RWPE1 (cell line): Measurements from ENCODE around the gene IST1.

ENCODE experiments used
- CTCF ChIA-PET: fragments of 350-600 bp; sonication (Branson Sonifier 250); formaldehyde crosslinking; extraction: SDS; loops from one replicate; lab custom pipeline; 2021; lab: Yijun Ruan, JAX
- POLR2A ChIA-PET: fragments of 400-600 bp; formaldehyde crosslinking; extraction: SDS; loops from one replicate; lab custom pipeline; 2020; ENCODE audit warnings: antibody characterized with exemption; ENCODE audit not compliant: low non-redundant PET; lab: Yijun Ruan, JAX
- DNase-seq: peaks from one replicate; pipeline ENCODE4 v3.0.0; 2012; ENCODE audit warnings: low spot score
- H3K27ac ChIP-seq: fragments of 450-650 bp; 2 replicates; pipeline ENCODE4 v1.5.1; 2017
- CTCF ChIP-seq: fragments of 450-650 bp; conservative IDR thresholded peaks from 2 replicates; pipeline ENCODE4 v1.5.1; 2017; ENCODE audit warnings: low read depth, mild to moderate bottlenecking

Gene IST1

GRCh38 chr16:71852158-71852557 lies 43.2 kb upstream of the IST1 start:
- CTCF ChIA-PET, result no interaction called here
- TF ChIP-seq CTCF, result no peak
- no peak overlapping the region for H3K27ac ChIP-seq
- no peak for DNase-seq
- POLR2A ChIA-PET, result no interaction called here

DNA sequence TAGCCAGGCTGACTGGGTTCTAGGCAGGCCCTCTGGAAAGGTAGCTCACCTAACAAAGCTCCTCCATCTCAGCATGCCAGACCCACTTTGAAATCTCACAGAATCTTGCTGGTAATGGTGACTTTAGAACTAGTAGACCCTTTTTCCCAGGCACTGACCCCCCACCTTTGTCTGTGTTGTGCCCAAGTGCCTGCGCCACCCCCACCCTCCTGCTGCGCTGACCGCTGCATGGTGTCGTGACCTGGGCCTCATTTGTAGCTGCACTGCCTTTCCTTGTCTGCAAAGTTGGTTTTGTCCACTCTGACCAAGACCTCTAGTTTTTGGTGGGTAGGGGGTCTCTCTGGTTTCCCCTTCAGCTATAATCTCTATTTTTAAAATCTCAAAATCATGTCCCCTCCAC lies 42.8 kb upstream of the IST1 start:
- no peak for TF ChIP-seq CTCF
- ChIA-PET POLR2A (no interaction called here), CTCF (interaction anchor here (0.5 to 1.0 kb wide), 2 partner anchors 23 to 109 kb away, joined by 3 read pairs; no protein-coding TSS in a partner anchor)
- no peak overlapping the region for H3K27ac ChIP-seq
- no peak for DNase-seq

DNA sequence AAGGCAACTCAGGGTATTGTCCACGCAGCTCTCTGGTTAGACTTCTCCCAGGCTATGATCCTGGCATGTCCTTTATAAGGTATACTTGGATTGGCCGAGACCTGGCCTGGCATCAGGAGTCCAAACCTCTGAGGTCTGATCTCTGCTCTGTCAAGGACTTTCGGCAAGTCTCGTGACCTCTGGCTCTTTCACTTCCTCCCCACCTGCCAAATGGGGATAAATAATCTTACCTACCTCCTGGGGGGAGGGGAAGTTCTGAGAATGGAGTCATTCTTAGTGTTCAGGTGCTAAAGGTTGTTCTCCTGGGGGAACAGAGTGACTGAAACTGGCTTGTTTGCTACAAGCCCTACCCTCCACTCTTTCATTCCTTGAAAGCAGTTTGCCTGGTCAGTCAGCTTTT lies 41.9 kb upstream of the IST1 start:
- no peak overlapping the region for H3K27ac ChIP-seq
- TF ChIP-seq CTCF, result no peak
- ChIA-PET POLR2A (no interaction called here), CTCF (interaction anchor here (0.6 to 1.0 kb wide), 2 partner anchors 23 to 1150 kb away, joined by 3 read pairs; no protein-coding TSS in a partner anchor)
- no peak for DNase-seq

DNA sequence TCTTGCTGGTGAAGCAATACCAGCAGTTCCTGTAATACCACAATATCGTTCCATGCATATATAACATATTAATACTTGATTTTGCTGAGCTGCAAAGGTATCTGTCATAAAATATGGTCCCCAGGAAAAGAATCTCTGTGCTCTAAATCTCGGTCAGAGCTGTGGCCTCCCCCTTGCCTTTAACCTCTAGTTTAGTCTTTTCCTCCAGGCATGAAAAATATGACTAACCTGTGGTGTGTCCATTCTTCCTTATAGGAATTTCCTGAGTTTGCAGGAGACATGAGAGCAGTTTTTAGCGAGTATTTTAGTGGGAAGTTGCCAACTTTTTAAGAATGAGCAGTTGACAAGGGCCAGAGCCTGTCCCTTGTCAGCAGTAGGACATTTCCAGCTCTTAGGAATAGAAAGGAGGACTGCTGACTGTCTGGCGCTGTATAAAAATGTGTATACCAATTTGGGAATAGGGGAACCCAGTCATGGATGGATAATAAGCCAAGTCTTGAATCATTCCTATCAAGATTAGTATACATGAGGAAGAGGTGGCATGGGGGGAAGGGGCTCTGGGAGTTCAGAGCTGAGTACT lies 40.9 kb upstream of the IST1 start:
- POLR2A ChIA-PET, result no interaction called here
- H3K27ac ChIP-seq, result no peak overlapping the region
- CTCF ChIA-PET, result interaction anchor here (1.4 kb wide), 1 partner anchor 29 kb away, joined by 3 read pairs; the partner anchor contains the start of gene ZNF821
- no peak for DNase-seq
- no peak for TF ChIP-seq CTCF

DNA sequence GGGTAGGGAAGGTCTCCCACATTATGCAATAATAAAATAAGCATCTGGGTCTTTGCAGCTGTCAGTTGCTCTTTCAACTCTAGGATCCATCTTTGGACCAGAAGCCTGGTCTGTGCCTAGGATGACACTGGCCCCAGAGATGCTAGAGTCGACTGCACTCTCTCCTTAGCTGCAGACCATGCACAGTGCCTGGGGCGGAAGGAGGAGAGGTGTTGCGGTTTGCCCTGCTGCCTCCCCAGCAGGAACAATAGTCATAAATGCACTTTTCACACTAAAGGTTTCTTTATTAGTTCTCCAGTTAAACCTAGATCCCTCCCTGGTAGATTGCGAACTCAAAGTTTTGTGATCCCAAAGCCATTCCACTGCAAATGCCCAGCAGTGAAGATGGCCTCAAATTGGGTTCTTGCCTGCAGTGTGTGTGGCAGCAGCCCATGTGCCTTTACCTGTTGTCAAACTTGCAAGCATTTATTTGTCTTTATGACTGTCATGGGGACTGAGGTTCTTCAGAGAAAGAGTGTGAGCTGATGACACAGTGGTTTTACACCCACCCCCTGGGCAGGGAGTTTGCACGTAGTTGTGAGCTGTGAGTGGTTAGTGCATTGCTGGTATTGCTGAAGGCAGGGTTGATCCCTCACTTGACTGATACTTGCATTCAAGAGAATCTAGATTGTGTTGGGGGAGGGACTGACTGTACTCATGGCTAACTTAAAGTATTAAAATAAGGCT lies 39.2 kb upstream of the IST1 start:
- CTCF ChIA-PET, result interaction anchor here (1.4 kb wide), 1 partner anchor 28 kb away, joined by 3 read pairs; the partner anchor contains the start of gene ZNF821
- no peak overlapping the region for H3K27ac ChIP-seq
- DNase-seq, result no peak
- POLR2A ChIA-PET, result no interaction called here
- no peak for TF ChIP-seq CTCF

DNA sequence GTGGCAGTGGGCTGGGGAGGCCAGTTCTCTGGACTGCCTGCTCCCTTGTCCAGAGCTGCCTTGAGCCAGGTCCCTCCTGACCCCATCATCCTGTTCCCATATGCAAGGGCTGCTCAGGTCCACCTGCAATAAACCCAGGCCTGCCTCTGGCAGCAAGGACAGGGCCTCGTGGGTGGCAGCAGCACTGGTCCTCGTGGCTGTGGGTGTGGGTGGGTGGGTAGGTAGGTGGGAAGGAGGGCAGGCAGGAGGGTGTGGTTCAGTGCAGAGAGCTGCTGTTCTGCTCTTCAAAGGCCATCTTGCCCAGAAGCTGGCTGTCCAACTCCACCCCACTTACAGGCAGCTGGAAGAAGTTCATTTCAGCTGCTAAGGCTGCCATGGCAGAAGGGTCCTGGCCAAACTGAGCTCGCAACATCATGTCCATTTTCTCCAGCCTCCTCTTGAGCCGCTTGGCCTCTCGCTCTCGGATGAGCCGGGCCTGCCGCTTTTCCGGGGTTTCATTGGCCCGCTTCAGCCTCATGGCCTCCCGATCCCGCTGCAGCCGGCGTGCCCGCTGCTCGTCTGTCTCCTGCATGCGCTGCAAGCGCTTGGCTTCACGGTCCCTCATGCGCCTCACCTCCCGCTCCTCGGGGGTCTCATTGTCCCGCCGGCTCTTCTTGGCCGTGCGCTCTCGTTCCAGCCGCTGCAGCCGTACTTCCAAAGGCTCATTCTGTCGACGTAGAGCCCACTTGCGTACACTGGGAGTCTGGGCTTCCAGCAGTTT lies 35.4 kb upstream of the IST1 start:
- ChIA-PET POLR2A (no interaction called here), CTCF (no interaction called here)
- TF ChIP-seq CTCF, result no peak
- H3K27ac ChIP-seq, result no peak overlapping the region; the same call in 1 of the 2 replicates
- no peak for DNase-seq
